PFSK-1 (cell line): Measurements from ENCODE around the gene MAX.

Source experiments
- FOXP2 ChIP-seq: optimal IDR thresholded peaks from 2 replicates; pipeline ENCODE3; 2011; ENCODE audit warnings: borderline replicate concordance, control low read depth, inconsistent platforms; ENCODE audit not compliant: insufficient read depth; ENCODE audit errors: extremely low read length, extremely low read depth
- POLR2AphosphoS5 ChIP-seq: IDR thresholded peaks from 2 replicates; pipeline ENCODE4 v1.6.1; 2012; ENCODE audit warnings: low read depth, mild to moderate bottlenecking, control low read depth, low read length, moderate library complexity
- REST ChIP-seq, 2 experiments: IDR thresholded peaks; 2 replicates each; pipeline versions ENCODE4 v1.6.1 to v1.8.0; 2011 to 2012; ENCODE audit warnings: low read depth in 2 of 2, low read length in 2 of 2, control low read depth in 1 of 2, inconsistent platforms in 1 of 2, mild to moderate bottlenecking in 1 of 2, moderate library complexity in 1 of 2; ENCODE audit not compliant: insufficient read depth in 1 of 2
- SIN3A ChIP-seq: IDR thresholded peaks from 2 replicates; pipeline ENCODE4 v1.6.1; 2012; ENCODE audit warnings: mild to moderate bottlenecking, low read length, moderate library complexity, borderline replicate concordance; ENCODE audit not compliant: insufficient read depth
- TAF1 ChIP-seq: IDR thresholded peaks from 2 replicates; pipeline ENCODE4 v1.6.1; 2012; ENCODE audit warnings: low read length, control low read depth, borderline replicate concordance; ENCODE audit not compliant: insufficient read depth

The MAX gene

GRCh38 chr14:65117769-65118745, 15.7 kb upstream of the MAX start:
- TF ChIP-seq REST (IDR thresholded peaks at IDR 0.05; ENCODE audit: insufficient read depth in 1 of 2, low read depth in 2 of 2, low read length in 2 of 2) (no peak), TAF1 (no peak), FOXP2 (no peak)

- TF ChIP-seq FOXP2 (no peak), POLR2AphosphoS5 (no peak), REST (IDR thresholded peaks at IDR 0.05; ENCODE audit: insufficient read depth in 1 of 2, low read depth in 2 of 2, low read length in 2 of 2) (no peak), TAF1 (no peak), SIN3A (no peak)
Observed at GRCh38 chr14:65115615-65116014, 13.3 kb upstream of the MAX start.

GRCh38 chr14:65110525-65110924, 8.2 kb upstream of the MAX start:
- no peak for TF ChIP-seq FOXP2
- no peak for TF ChIP-seq REST (IDR thresholded peaks at IDR 0.05; ENCODE audit: insufficient read depth in 1 of 2, low read depth in 2 of 2, low read length in 2 of 2)
- TF ChIP-seq SIN3A: no peak
- TF ChIP-seq TAF1: no peak
- TF ChIP-seq POLR2AphosphoS5: no peak

GRCh38 chr14:65109357-65109756, 7.0 kb upstream of the MAX start:
- TF ChIP-seq TAF1 (no peak), REST (IDR thresholded peaks at IDR 0.05; ENCODE audit: insufficient read depth in 1 of 2, low read depth in 2 of 2, low read length in 2 of 2) (no peak), SIN3A (no peak), FOXP2 (no peak), POLR2AphosphoS5 (no peak)
